ENCODE data around the gene LRRC32.

GRCh38 chr11:76609736-76610370, 60.7 kb downstream of the LRRC32 start:
- TF ChIP-seq CTCF (IDR thresholded peaks at IDR 0.05; ENCODE audit: poor library complexity, severe bottlenecking) (no peak), EP300 (conservative IDR thresholded peaks at IDR 0.05; ENCODE audit: poor library complexity, severe bottlenecking) (no peak), SMC3 (conservative IDR thresholded peaks at IDR 0.05; ENCODE audit: poor library complexity) (no peak)

All from neural cell (in vitro differentiated cells).